A549 (cell line): ENCODE measurements around the gene TACC2. TPM values are rescaled to one million over a fixed set of nuclear protein-coding genes. Genes with fewer than 3 reads are reported as not detected.

Experiments used
- ATAC-seq, 2 experiments: fragments of 200-7000 bp in 1 of 2; fragments of >200 bp in 1 of 2; cut with Nextera tagmentation in 1 of 2; cut with Tn5 transposase in 1 of 2; 3 replicates each; pipeline versions ENCODE4 v1.8.0 to v1.9.1; 2018 to 2020; ENCODE audit warnings: mild to moderate bottlenecking in 1 of 2, moderate library complexity in 1 of 2
- CTCF ChIA-PET: fragments of 300-600 bp; sonication (Branson Sonifier 250); formaldehyde crosslinking; extraction: SDS; loops from one replicate; lab custom pipeline; 2021; ENCODE audit warnings: antibody characterized with exemption, inconsistent platforms; lab: Yijun Ruan, JAX
- POLR2A ChIA-PET: fragments of 350-600 bp; formaldehyde crosslinking; extraction: SDS; loops from one replicate; lab custom pipeline; 2021; ENCODE audit warnings: antibody characterized with exemption, inconsistent platforms; lab: Yijun Ruan, JAX
- DNase-seq, 2 experiments: peaks; one replicate each; pipeline versions ENCODE4 v3.0.0 to v3.0.0-alpha.2; 2011 to 2016; ENCODE audit warnings: low read depth in 1 of 2, low spot score in 1 of 2
- FAIRE-seq: peaks from 2 replicates; lab custom pipeline; 2011; peaks lifted over from hg19 to GRCh38; lab: Jason Lieb, UNC
- H3K27ac ChIP-seq, 2 experiments: fragments of >200 bp; sonication (Bioruptor Twin); formaldehyde crosslinking; 3 replicates each; pipeline ENCODE4 v1.5.1; 2016 to 2017
- H3K4me1 ChIP-seq: fragments of >200 bp; sonication (Bioruptor Twin); formaldehyde crosslinking; 3 replicates; pipeline ENCODE4 v1.6.1; 2016
- H3K4me2 ChIP-seq: fragments of >200 bp; sonication (Bioruptor Twin); formaldehyde crosslinking; 3 replicates; pipeline ENCODE4 v1.6.1; 2016
- H3K4me3 ChIP-seq: fragments of >200 bp; sonication (Bioruptor Twin); formaldehyde crosslinking; 3 replicates; pipeline ENCODE4 v1.5.1; 2016
- H3K9me3 ChIP-seq: fragments of >200 bp; sonication (Bioruptor Twin); formaldehyde crosslinking; 3 replicates; pipeline ENCODE4 v1.6.1; 2016
- CHD2 ChIP-seq: fragments of 150-350 bp; IDR thresholded peaks from 2 replicates; pipeline ENCODE4 v1.6.1; 2014; ENCODE audit warnings: low read length; ENCODE audit not compliant: partially characterized antibody
- CHD4 ChIP-seq: fragments of 200-600 bp; sonication (generic); IDR thresholded peaks from 2 replicates; pipeline ENCODE4 v1.6.1; 2016; ENCODE audit warnings: antibody characterized with exemption, mild to moderate bottlenecking, borderline replicate concordance
- ESRRA ChIP-seq: fragments of 150-350 bp; IDR thresholded peaks from 2 replicates; pipeline ENCODE4 v1.6.1; 2014; ENCODE audit warnings: mild to moderate bottlenecking, low read length, borderline replicate concordance
- HES2 ChIP-seq: fragments of >200 bp; sonication (Bioruptor Twin); formaldehyde crosslinking; IDR thresholded peaks from 2 replicates; pipeline ENCODE4 v1.6.1; 2016
- HEYL ChIP-seq: fragments of 250-450 bp; sonication (Bioruptor Pico); IDR thresholded peaks from 2 replicates; pipeline ENCODE4 v1.8.0; 2021; ENCODE audit warnings: mild to moderate bottlenecking, moderate library complexity
- HMGXB4 ChIP-seq: fragments of 250-450 bp; sonication (Bioruptor Pico); IDR thresholded peaks from 2 replicates; pipeline ENCODE4 v1.5.0; 2021; ENCODE audit warnings: mild to moderate bottlenecking, moderate library complexity, borderline replicate concordance
- HOXA7 ChIP-seq: fragments of 250-450 bp; sonication (Bioruptor Pico); IDR thresholded peaks from 2 replicates; pipeline ENCODE4 v1.5.0; 2020; ENCODE audit warnings: mild to moderate bottlenecking, moderate library complexity
- HOXB13 ChIP-seq: fragments of 250-450 bp; sonication (Bioruptor Pico); IDR thresholded peaks from 2 replicates; pipeline ENCODE4 v1.5.0; 2020; ENCODE audit warnings: low read depth, mild to moderate bottlenecking, moderate library complexity
- HOXB5 ChIP-seq: fragments of 250-450 bp; sonication (Bioruptor Pico); IDR thresholded peaks from 2 replicates; pipeline ENCODE4 v1.5.0; 2020; ENCODE audit warnings: mild to moderate bottlenecking, moderate library complexity
- JUNB ChIP-seq: fragments of >200 bp; sonication (Bioruptor Twin); formaldehyde crosslinking; IDR thresholded peaks from 2 replicates; pipeline ENCODE4 v1.6.1; 2016
- KDM1A ChIP-seq: fragments of 200-600 bp; sonication (generic); IDR thresholded peaks from 2 replicates; pipeline ENCODE4 v1.6.1; 2016; ENCODE audit warnings: low read depth, mild to moderate bottlenecking
- MAX ChIP-seq: IDR thresholded peaks from 2 replicates; pipeline ENCODE4 v1.6.1; 2012
- NPAS2 ChIP-seq: fragments of 250-450 bp; sonication (Bioruptor Pico); IDR thresholded peaks from 2 replicates; pipeline ENCODE4 v1.8.0; 2022; ENCODE audit warnings: mild to moderate bottlenecking, moderate library complexity, borderline replicate concordance
- PHF8 ChIP-seq: fragments of 200-600 bp; sonication (generic); IDR thresholded peaks from 2 replicates; pipeline ENCODE4 v1.6.1; 2016; ENCODE audit warnings: low read depth, mild to moderate bottlenecking, antibody characterized with exemption, moderate library complexity, borderline replicate concordance
- POLR2A ChIP-seq: IDR thresholded peaks from 2 replicates; pipeline ENCODE4 v1.6.1; 2012; ENCODE audit warnings: mild to moderate bottlenecking, low read length
- POLR2AphosphoS2 ChIP-seq: conservative IDR thresholded peaks from 2 replicates; pipeline ENCODE4 v1.6.1; 2012; ENCODE audit warnings: low read length, improper control_type of control experiment, inconsistent platforms
- RAD21 ChIP-seq, 2 experiments: fragments of >200 bp in 1 of 2; sonication (Bioruptor Twin) in 1 of 2; formaldehyde crosslinking in 1 of 2; IDR thresholded peaks in 1 of 2; conservative IDR thresholded peaks in 1 of 2; 2 replicates in 1 of 2; 3 replicates in 1 of 2; pipeline ENCODE4 v1.6.1; 2012 to 2018; ENCODE audit warnings: inconsistent platforms in 1 of 2
- RNF2 ChIP-seq: fragments of 200-600 bp; sonication (generic); IDR thresholded peaks from 2 replicates; pipeline ENCODE4 v1.6.1; 2016; ENCODE audit warnings: low read depth, mild to moderate bottlenecking, antibody characterized with exemption, moderate library complexity, borderline replicate concordance
- SMC3 ChIP-seq: fragments of >200 bp; sonication (Bioruptor Twin); formaldehyde crosslinking; IDR thresholded peaks from 3 replicates; pipeline ENCODE4 v1.6.1; 2018; ENCODE audit warnings: inconsistent platforms
- SREBF2 ChIP-seq: fragments of 450-650 bp; IDR thresholded peaks from 2 replicates; pipeline ENCODE4 v1.6.1; 2014; ENCODE audit warnings: mild to moderate bottlenecking, moderate library complexity
- TFCP2L1 ChIP-seq: fragments of 250-450 bp; sonication (Bioruptor Pico); IDR thresholded peaks from 2 replicates; pipeline ENCODE4 v1.5.0; 2021; ENCODE audit warnings: mild to moderate bottlenecking
- ZC3H11A ChIP-seq: fragments of 450-650 bp; IDR thresholded peaks from 2 replicates; pipeline ENCODE4 v1.6.1; 2014; ENCODE audit warnings: antibody characterized with exemption, mild to moderate bottlenecking
- ZNF302 ChIP-seq: fragments of 250-450 bp; sonication (Bioruptor Pico); IDR thresholded peaks from 2 replicates; pipeline ENCODE4 v1.9.0; 2021; ENCODE audit warnings: inconsistent platforms, mild to moderate bottlenecking, moderate library complexity
- WGBS: methylation state at CpG from one replicate; pipeline ENCODE4 v1.1.6; 2017; ENCODE audit errors: missing lambda C conversion rate; 5-methylcytosine and 5-hydroxymethylcytosine counted together
- polyA plus RNA-seq, 4 experiments: library from polyadenylated mRNA; depleted of rRNA in 3 of 4; stranded (reverse); fragments of >200 nt; fragmentation: RNase III in 1 of 4; extraction: RNeasy Plus Mini Kit Qiagen cat#74134 plus additional on column Dnase treatment in 1 of 4; gene quantifications; 2 replicates in 3 of 4; 3 replicates in 1 of 4; pipeline ENCODE4 v1.2.3, GENCODE V29; 2011 to 2017
- TF ChIP-seq, protein P1 (sequence below): fragments of 200-600 bp; sonication (generic); IDR thresholded peaks from 2 replicates; pipeline ENCODE4 v1.6.1; 2016; ENCODE audit warnings: antibody characterized with exemption, mild to moderate bottlenecking, moderate library complexity

TACC2 gene
- polyA plus RNA-seq, 2 of the 4 experiments (the other 2 are of a cell fraction): 83.3 to 128 TPM

GRCh38 chr10:122287570-122287969, 298.6 kb downstream of the TACC2 start (continued):
- TF ChIP-seq MAX: no peak
- no peak for TF ChIP-seq JUNB
- TF ChIP-seq SREBF2: no peak
- no peak for TF ChIP-seq KDM1A
- TF ChIP-seq HOXB13 (CRISPR knock-in tag): no peak
- no peak for TF ChIP-seq RAD21 (conservative IDR thresholded peaks at IDR 0.05 in 1 of 2, IDR thresholded peaks at IDR 0.05 in 1 of 2)
- TF ChIP-seq ZC3H11A: no peak
- no peak for TF ChIP-seq PHF8
- TF ChIP-seq ZNF302: no peak
- TF ChIP-seq POLR2A: no peak

- ChIA-PET CTCF (interaction anchor here (1.3 to 4.7 kb wide), 3 partner anchors 9 to 277 kb away, joined by 3 to 34 read pairs (median 8); no protein-coding TSS in a partner anchor), POLR2A (no interaction called here)
- 97% methylated on average over 6 of the region's 6 CpGs for WGBS
- peaks cover 8% of the 10 kb centered on the region for H3K4me1 ChIP-seq
- ATAC-seq: no peak
- FAIRE-seq: no peak
- no peaks in the 10 kb centered on the region for H3K9me3 ChIP-seq
- H3K4me2 ChIP-seq: no peak overlapping the region
- no peak for TF ChIP-seq HMGXB4 (CRISPR knock-in tag)
- no peak for TF ChIP-seq HOXB5 (CRISPR knock-in tag)
- no peak for TF ChIP-seq HEYL (CRISPR knock-in tag)
- TF ChIP-seq HES2: no peak
- no peak overlapping the region for H3K4me3 ChIP-seq
- no peak overlapping the region for H3K27ac ChIP-seq
- no peak for DNase-seq
These were observed 299.3 kb downstream of the TACC2 start for GRCh38 chr10:122288262-122288661.

GRCh38 chr10:122288917-122289316, 300.0 kb downstream of the TACC2 start:
- no peak overlapping the region for H3K4me2 ChIP-seq
- WGBS: 64% methylated on average over 3 of the region's 3 CpGs
- no peak overlapping the region for H3K4me3 ChIP-seq
- CTCF ChIA-PET: interaction anchor here (1.3 to 4.7 kb wide), 3 partner anchors 9 to 277 kb away, joined by 3 to 34 read pairs (median 8); no protein-coding TSS in a partner anchor
- no peak overlapping the region for H3K27ac ChIP-seq
- no peaks in the 10 kb centered on the region for H3K9me3 ChIP-seq
- TF ChIP-seq POLR2A (no peak), CHD2 (no peak), TFCP2L1 (CRISPR knock-in tag) (no peak), ESRRA (no peak), HOXA7 (CRISPR knock-in tag) (no peak), RNF2 (no peak), SMC3 (no peak), NPAS2 (CRISPR knock-in tag) (no peak), CHD4 (no peak), POLR2AphosphoS2 (no peak), HES2 (no peak), HOXB5 (CRISPR knock-in tag) (no peak)
- TF ChIP-seq, protein P1, sequence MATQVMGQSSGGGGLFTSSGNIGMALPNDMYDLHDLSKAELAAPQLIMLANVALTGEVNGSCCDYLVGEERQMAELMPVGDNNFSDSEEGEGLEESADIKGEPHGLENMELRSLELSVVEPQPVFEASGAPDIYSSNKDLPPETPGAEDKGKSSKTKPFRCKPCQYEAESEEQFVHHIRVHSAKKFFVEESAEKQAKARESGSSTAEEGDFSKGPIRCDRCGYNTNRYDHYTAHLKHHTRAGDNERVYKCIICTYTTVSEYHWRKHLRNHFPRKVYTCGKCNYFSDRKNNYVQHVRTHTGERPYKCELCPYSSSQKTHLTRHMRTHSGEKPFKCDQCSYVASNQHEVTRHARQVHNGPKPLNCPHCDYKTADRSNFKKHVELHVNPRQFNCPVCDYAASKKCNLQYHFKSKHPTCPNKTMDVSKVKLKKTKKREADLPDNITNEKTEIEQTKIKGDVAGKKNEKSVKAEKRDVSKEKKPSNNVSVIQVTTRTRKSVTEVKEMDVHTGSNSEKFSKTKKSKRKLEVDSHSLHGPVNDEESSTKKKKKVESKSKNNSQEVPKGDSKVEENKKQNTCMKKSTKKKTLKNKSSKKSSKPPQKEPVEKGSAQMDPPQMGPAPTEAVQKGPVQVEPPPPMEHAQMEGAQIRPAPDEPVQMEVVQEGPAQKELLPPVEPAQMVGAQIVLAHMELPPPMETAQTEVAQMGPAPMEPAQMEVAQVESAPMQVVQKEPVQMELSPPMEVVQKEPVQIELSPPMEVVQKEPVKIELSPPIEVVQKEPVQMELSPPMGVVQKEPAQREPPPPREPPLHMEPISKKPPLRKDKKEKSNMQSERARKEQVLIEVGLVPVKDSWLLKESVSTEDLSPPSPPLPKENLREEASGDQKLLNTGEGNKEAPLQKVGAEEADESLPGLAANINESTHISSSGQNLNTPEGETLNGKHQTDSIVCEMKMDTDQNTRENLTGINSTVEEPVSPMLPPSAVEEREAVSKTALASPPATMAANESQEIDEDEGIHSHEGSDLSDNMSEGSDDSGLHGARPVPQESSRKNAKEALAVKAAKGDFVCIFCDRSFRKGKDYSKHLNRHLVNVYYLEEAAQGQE: no peak
- no peak for FAIRE-seq
- no peak for ATAC-seq
- DNase-seq: no peak
- peaks cover 14% of the 10 kb centered on the region for H3K4me1 ChIP-seq
- POLR2A ChIA-PET: no interaction called here
